ENCODE data around the gene TK1. TPM values are rescaled to one million over a fixed set of nuclear protein-coding genes. Genes with fewer than 3 reads are reported as not detected.

Gene TK1
- total RNA-seq, 1 experiment from 2014 or later: 133 TPM

DNA sequence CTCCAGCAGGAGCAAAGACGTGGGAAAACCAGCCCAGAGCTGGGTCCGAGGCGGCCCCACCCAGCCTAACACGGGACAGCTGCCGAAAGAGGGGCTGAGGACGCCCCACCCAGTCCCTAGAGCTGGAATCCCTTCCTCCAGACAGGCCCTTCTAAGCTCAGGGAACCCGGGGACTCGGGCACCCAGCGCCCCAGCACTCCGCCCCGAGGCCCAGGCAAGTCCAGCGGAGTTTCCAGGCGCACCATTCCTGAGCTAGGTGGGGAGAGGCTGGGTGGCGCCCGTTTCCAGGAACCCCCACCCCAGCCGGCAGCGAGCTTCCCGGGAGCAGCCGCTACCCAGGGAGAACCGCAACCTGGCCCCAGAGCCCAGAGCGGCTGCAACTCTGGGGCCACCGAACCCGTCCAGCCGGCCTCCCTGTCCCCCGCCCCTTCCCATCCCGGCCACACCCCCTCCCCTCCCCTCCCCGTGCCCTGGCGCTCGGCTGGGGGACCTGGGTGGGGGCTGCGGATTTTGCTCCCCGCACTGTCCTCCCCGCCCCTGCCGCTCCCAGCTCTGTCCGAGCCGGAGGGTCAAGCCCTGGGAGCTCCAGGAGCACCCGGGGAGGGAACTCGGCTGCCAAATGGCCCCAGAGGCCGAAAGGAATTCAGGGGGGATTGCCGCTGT, 58.8 kb downstream of the TK1 start:
- Histone ChIP-seq H3K4me3 (ENCODE audit: low read depth, low read length, poor library complexity, severe bottlenecking) (peak overlapping the region; percentile 80), H3K9me3 (ENCODE audit: low read depth, low read length, poor library complexity, severe bottlenecking) (no peaks in the 10 kb centered on the region), H3K4me1 (ENCODE audit: insufficient read depth, low read length, poor library complexity, severe bottlenecking) (peaks cover 46% of the 10 kb centered on the region), H3K27ac (ENCODE audit: low read depth, low read length, poor library complexity, severe bottlenecking) (peak overlapping the region; percentile 64), H3K27me3 (replicated peaks; ENCODE audit: insufficient read depth, low read depth, low read length, poor library complexity) (no peaks in the 10 kb centered on the region), H3K36me3 (ENCODE audit: insufficient read depth, low read length, poor library complexity, severe bottlenecking) (no peaks in the 10 kb centered on the region)
- no peak for DNase-seq (ENCODE audit: low spot score)
- CTCF ChIA-PET: interaction anchor here (0.6 to 0.8 kb wide), 2 partner anchors 48 to 131 kb away, joined by 3 read pairs; no protein-coding TSS in a partner anchor
- TF ChIP-seq CTCF (conservative IDR thresholded peaks at IDR 0.05; ENCODE audit: low read depth, low read length) (no peak), EZH2 (IDR thresholded peaks at IDR 0.05; ENCODE audit: borderline replicate concordance, low read depth, low read length, poor library complexity, severe bottlenecking) (no peak)
- BruUV-seq (replicated peaks): no TSS peak
- intact Hi-C loops (cut with micrococcal nuclease; ENCODE audit: unreplicated experiment): loop anchor here (5.0 kb wide), 1 partner anchor 39 kb away; the partner anchor contains the start of gene SYNGR2
- POLR2A ChIA-PET (ENCODE audit: low non-redundant PET): no interaction called here

DNA sequence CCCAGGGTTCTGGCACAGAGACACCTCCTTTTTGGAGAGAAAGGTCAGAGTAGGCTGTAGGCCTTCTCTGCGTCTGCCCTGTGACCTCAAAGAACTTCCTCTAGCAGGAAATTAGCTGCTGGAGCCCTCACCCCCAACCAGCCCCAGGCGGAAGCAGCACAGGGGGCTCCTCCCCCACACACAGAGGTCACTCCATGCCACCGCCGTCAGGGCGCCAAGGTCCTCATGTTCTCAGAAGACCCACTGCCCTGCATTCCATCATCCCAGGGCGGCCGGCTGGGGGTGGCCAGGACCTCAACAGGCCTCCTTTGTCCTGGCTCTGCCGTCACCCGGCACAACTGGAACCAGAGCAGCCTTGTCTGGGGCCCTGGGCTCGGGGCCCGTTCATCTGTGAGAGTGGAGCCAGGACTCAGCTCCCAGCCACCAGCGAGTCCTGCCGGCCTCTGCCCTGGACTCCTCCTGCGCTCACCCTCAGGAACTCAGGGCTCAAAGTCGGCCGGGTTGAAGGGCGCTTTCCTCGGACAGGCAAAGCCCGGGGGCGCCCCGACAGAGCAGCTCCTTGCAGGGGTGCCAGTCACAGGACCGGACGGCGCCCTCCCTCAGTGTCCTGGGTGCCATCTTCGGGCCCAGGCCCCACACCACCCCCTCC, 59.5 kb downstream of the TK1 start:
- Histone ChIP-seq H3K4me1 (ENCODE audit: insufficient read depth, low read length, poor library complexity, severe bottlenecking) (peaks cover 46% of the 10 kb centered on the region), H3K4me3 (ENCODE audit: low read depth, low read length, poor library complexity, severe bottlenecking) (peak overlapping the region; percentile 80), H3K9me3 (ENCODE audit: low read depth, low read length, poor library complexity, severe bottlenecking) (no peaks in the 10 kb centered on the region), H3K27ac (ENCODE audit: low read depth, low read length, poor library complexity, severe bottlenecking) (no peak overlapping the region), H3K27me3 (replicated peaks; ENCODE audit: insufficient read depth, low read depth, low read length, poor library complexity) (no peaks in the 10 kb centered on the region), H3K36me3 (ENCODE audit: insufficient read depth, low read length, poor library complexity, severe bottlenecking) (no peaks in the 10 kb centered on the region)
- DNase-seq (ENCODE audit: low spot score): no peak
- CTCF ChIA-PET: interaction anchor here (0.6 to 0.8 kb wide), 2 partner anchors 49 to 132 kb away, joined by 3 read pairs; no protein-coding TSS in a partner anchor
- POLR2A ChIA-PET (ENCODE audit: low non-redundant PET): no interaction called here
- no TSS peak for BruUV-seq (replicated peaks)
- TF ChIP-seq CTCF (conservative IDR thresholded peaks at IDR 0.05; ENCODE audit: low read depth, low read length) (no peak), EZH2 (IDR thresholded peaks at IDR 0.05; ENCODE audit: borderline replicate concordance, low read depth, low read length, poor library complexity, severe bottlenecking) (no peak)
- intact Hi-C loops (cut with micrococcal nuclease; ENCODE audit: unreplicated experiment): loop anchor here (5.0 kb wide), 1 partner anchor 40 kb away; the partner anchor contains the start of gene SYNGR2

GRCh38 chr17:78126895-78127238, 60.0 kb downstream of the TK1 start:
- CTCF ChIA-PET: no interaction called here
- H3K4me3 ChIP-seq (ENCODE audit: low read depth, low read length, poor library complexity, severe bottlenecking): no peak overlapping the region
- no peak overlapping the region for H3K27ac ChIP-seq (ENCODE audit: low read depth, low read length, poor library complexity, severe bottlenecking)

More at GRCh38 chr17:78126895-78127238, 60.0 kb downstream of the TK1 start:
- no peak for TF ChIP-seq EZH2 (IDR thresholded peaks at IDR 0.05; ENCODE audit: borderline replicate concordance, low read depth, low read length, poor library complexity, severe bottlenecking)
- no peak for TF ChIP-seq CTCF (conservative IDR thresholded peaks at IDR 0.05; ENCODE audit: low read depth, low read length)
- no TSS peak for BruUV-seq (replicated peaks)
- H3K36me3 ChIP-seq (ENCODE audit: insufficient read depth, low read length, poor library complexity, severe bottlenecking): no peaks in the 10 kb centered on the region
- H3K9me3 ChIP-seq (ENCODE audit: low read depth, low read length, poor library complexity, severe bottlenecking): no peaks in the 10 kb centered on the region
- H3K4me1 ChIP-seq (ENCODE audit: insufficient read depth, low read length, poor library complexity, severe bottlenecking): peaks cover 42% of the 10 kb centered on the region
- intact Hi-C loops (cut with micrococcal nuclease; ENCODE audit: unreplicated experiment): loop anchor here (5.0 kb wide), 1 partner anchor 40 kb away; the partner anchor contains the start of gene SYNGR2
- H3K27me3 ChIP-seq (replicated peaks; ENCODE audit: insufficient read depth, low read depth, low read length, poor library complexity): no peaks in the 10 kb centered on the region
- no peak for DNase-seq (ENCODE audit: low spot score)
- POLR2A ChIA-PET (ENCODE audit: low non-redundant PET): no interaction called here

Measured in A673 (cell line).